Activated naive CD4-positive, alpha-beta T cell treated with anti-CD3 and anti-CD28 coated beads, Interleukin-2, amount 50 U/mL, for 24 hours (primary cell): ENCODE measurements around the gene KAZN.

ENCODE experiments used
- H3K27ac Mint-ChIP-seq: one replicate; pipeline ENCODE4 v1.8.0; 2021; ENCODE audit warnings: mild to moderate bottlenecking, mixed read lengths
- H3K27me3 Mint-ChIP-seq: one replicate; pipeline ENCODE4 v1.8.0; 2021; ENCODE audit warnings: mixed read lengths
- H3K36me3 Mint-ChIP-seq: one replicate; pipeline ENCODE4 v1.8.0; 2021; ENCODE audit warnings: mixed read lengths
- H3K4me1 Mint-ChIP-seq: one replicate; pipeline ENCODE4 v1.8.0; 2021; ENCODE audit warnings: mixed read lengths
- H3K4me3 Mint-ChIP-seq: one replicate; pipeline ENCODE4 v1.8.0; 2021; ENCODE audit warnings: mild to moderate bottlenecking, mixed read lengths
- H3K9me3 Mint-ChIP-seq: one replicate; pipeline ENCODE4 v1.8.0; 2021; ENCODE audit warnings: mixed read lengths

Gene KAZN

GRCh38 chr1:14662116-14662515 is 63.6 kb downstream of the KAZN start:
- H3K27me3 Mint-ChIP-seq = peaks cover 1% of the 10 kb centered on the region

DNA sequence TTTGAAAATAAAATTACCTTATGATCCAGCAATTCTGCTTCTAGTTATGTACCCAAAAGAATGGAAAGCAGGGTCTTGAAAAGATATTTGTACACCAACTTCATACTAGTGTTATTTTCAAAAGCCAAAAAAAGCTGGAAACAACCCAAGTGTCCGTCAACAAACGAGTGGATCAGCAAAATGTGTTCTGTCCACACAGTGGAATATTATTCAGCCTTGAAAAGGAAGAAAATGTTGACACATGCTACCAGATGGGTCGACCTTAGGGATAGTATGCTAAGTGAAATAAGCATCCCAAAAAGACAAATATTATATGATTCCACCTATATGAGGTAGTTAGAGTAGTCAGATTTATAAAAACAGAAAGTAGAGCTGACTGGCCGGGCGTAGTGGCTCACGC is 65.3 kb downstream of the KAZN start:
- no peaks in the 10 kb centered on the region for H3K27me3 Mint-ChIP-seq
- no peak overlapping the region for H3K4me3 Mint-ChIP-seq
- no peaks in the 10 kb centered on the region for H3K4me1 Mint-ChIP-seq
- H3K36me3 Mint-ChIP-seq = no peaks in the 10 kb centered on the region
- no peaks in the 10 kb centered on the region for H3K9me3 Mint-ChIP-seq
- H3K27ac Mint-ChIP-seq = no peak overlapping the region

More at GRCh38 chr1:14662116-14662515, 63.6 kb downstream of the KAZN start:
- Mint-ChIP-seq H3K36me3 (no peaks in the 10 kb centered on the region), H3K4me3 (no peak overlapping the region), H3K4me1 (no peaks in the 10 kb centered on the region), H3K27ac (no peak overlapping the region), H3K9me3 (no peaks in the 10 kb centered on the region)

DNA sequence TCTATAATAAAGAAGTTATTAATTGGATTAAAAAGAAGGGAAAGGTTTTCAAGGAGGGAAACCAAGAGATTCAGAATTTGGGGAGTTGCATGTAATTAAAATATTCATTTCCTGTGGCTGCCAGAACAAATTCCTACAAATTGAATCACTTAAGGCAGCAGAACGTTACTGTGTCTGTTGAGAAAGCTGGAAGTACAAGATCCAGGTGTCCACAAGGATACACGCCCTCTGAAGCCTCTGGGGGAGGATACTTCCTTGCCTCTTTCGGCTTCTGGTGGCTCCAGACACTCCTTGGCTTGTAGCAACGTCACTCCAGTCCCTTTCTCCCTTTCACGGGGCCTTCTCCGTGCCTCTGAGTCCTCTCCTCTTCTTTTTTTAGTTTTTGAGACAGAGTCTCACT is 67.9 kb downstream of the KAZN start:
- H3K4me3 Mint-ChIP-seq = no peak overlapping the region
- H3K27ac Mint-ChIP-seq = no peak overlapping the region
- H3K27me3 Mint-ChIP-seq = no peaks in the 10 kb centered on the region
- no peaks in the 10 kb centered on the region for H3K9me3 Mint-ChIP-seq
- H3K36me3 Mint-ChIP-seq = no peaks in the 10 kb centered on the region
- H3K4me1 Mint-ChIP-seq = no peaks in the 10 kb centered on the region

DNA sequence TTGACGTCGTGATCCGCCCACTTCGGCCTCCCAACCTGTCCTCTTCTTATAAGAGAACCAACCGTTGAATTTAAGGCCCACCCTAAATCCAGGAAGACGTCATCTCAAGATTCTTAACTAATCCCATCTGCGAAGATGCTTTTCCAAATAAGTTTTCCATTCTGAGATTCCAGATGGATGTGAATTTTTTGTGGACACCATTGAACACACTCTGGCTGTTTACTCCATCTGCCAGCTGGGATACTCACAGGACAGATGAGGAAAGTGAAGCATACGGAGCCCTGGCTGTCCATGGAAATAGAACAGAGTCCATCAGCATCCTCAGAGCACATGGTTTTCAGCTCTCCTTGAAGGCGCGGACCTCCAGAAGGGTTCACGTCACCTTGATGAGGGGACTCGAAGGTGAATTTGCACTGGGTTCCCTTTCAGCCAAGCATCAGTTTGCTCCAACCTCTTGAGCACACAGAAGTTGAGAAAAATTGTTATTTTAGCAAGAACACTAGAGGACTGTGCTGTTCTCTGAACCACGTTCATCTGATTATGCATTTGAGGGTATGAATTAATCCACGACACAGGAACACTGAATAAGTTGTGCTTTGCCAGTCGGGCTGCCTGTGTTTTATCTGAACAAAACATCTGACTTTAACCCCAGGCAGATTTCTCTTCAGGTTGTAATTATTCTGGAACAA is 68.6 kb downstream of the KAZN start:
- H3K36me3 Mint-ChIP-seq = no peaks in the 10 kb centered on the region
- H3K9me3 Mint-ChIP-seq = no peaks in the 10 kb centered on the region
- H3K27me3 Mint-ChIP-seq = no peaks in the 10 kb centered on the region

DNA sequence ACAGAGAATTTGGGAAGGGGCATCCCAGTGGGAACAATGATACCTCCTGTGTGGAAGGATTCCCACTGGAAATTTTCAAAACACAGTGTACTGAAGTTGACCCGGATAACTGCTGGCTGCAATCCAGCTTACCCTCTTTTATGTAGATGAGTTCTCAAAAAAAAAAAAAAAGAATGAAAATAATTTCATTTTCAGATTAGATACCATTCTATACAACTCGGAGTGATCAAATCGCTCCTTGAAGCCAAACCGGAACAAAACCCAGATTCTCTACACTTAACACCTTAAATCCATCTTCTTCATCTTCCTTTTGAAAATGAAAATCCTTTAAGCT is 69.1 kb downstream of the KAZN start:
- no peak overlapping the region for H3K27ac Mint-ChIP-seq
- no peaks in the 10 kb centered on the region for H3K4me1 Mint-ChIP-seq
- no peaks in the 10 kb centered on the region for H3K9me3 Mint-ChIP-seq
- H3K4me3 Mint-ChIP-seq = no peak overlapping the region
- H3K36me3 Mint-ChIP-seq = no peaks in the 10 kb centered on the region
- H3K27me3 Mint-ChIP-seq = no peaks in the 10 kb centered on the region

More for the DNA sequence above, 68.6 kb downstream of the KAZN start:
- no peak overlapping the region for H3K4me3 Mint-ChIP-seq
- H3K27ac Mint-ChIP-seq = no peak overlapping the region
- no peaks in the 10 kb centered on the region for H3K4me1 Mint-ChIP-seq

- no peaks in the 10 kb centered on the region for H3K4me1 Mint-ChIP-seq
- H3K27ac Mint-ChIP-seq = no peak overlapping the region
- H3K27me3 Mint-ChIP-seq = no peaks in the 10 kb centered on the region
- H3K9me3 Mint-ChIP-seq = no peaks in the 10 kb centered on the region
- no peak overlapping the region for H3K4me3 Mint-ChIP-seq
- no peaks in the 10 kb centered on the region for H3K36me3 Mint-ChIP-seq
Measured at GRCh38 chr1:14668538-14668937, 70.1 kb downstream of the KAZN start.

GRCh38 chr1:14672005-14672404 is 73.5 kb downstream of the KAZN start:
- no peaks in the 10 kb centered on the region for H3K27me3 Mint-ChIP-seq
- no peaks in the 10 kb centered on the region for H3K9me3 Mint-ChIP-seq
- H3K27ac Mint-ChIP-seq = no peak overlapping the region
- no peaks in the 10 kb centered on the region for H3K36me3 Mint-ChIP-seq
- no peaks in the 10 kb centered on the region for H3K4me1 Mint-ChIP-seq
- H3K4me3 Mint-ChIP-seq = no peak overlapping the region

- H3K9me3 Mint-ChIP-seq = no peaks in the 10 kb centered on the region
- H3K27me3 Mint-ChIP-seq = peaks cover 1% of the 10 kb centered on the region
- H3K36me3 Mint-ChIP-seq = no peaks in the 10 kb centered on the region
- H3K4me1 Mint-ChIP-seq = no peaks in the 10 kb centered on the region
- H3K27ac Mint-ChIP-seq = no peak overlapping the region
- H3K4me3 Mint-ChIP-seq = no peak overlapping the region
Measured at GRCh38 chr1:14674030-14674429, 75.5 kb downstream of the KAZN start.

GRCh38 chr1:14676400-14676799 is 77.9 kb downstream of the KAZN start:
- Mint-ChIP-seq H3K4me3 (no peak overlapping the region), H3K4me1 (no peaks in the 10 kb centered on the region)

GRCh38 chr1:14677292-14677971 is 78.9 kb downstream of the KAZN start:
- Mint-ChIP-seq H3K27ac (no peak overlapping the region), H3K36me3 (no peaks in the 10 kb centered on the region), H3K9me3 (no peaks in the 10 kb centered on the region), H3K4me3 (no peak overlapping the region), H3K27me3 (peaks cover 1% of the 10 kb centered on the region), H3K4me1 (no peaks in the 10 kb centered on the region)

More at GRCh38 chr1:14676400-14676799, 77.9 kb downstream of the KAZN start:
- H3K9me3 Mint-ChIP-seq = no peaks in the 10 kb centered on the region
- peaks cover 1% of the 10 kb centered on the region for H3K27me3 Mint-ChIP-seq
- no peaks in the 10 kb centered on the region for H3K36me3 Mint-ChIP-seq
- H3K27ac Mint-ChIP-seq = no peak overlapping the region

DNA sequence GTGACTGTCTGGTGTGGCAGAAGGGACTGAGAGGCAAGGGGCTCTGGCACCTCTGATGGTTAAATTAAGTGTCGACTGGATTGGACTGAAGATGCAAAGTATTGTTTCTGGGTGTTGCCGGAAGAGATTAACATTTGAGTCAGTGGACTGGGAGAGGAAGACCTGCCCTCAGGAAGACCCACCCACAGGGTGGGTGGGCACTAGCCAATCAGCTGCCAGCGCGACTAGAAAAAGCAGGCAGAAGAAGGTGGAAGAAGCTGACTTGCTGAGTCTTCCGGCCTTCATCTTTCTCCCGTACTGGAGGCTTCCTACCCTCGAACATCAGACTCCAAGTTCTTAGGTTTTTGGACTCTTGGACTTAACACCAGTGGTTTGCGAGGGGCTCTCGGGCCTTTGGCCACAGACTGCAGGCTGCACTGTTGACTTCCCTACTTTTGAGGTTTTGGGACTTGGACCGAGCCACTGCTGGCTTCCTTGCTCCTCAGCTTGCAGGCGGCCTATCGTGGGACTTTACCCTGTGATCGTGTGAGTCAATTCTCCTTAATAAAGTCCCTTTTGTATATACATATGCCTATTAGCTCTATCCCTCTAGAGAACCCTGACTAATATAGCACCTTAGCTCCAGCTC is 79.6 kb downstream of the KAZN start:
- Mint-ChIP-seq H3K4me1 (no peaks in the 10 kb centered on the region), H3K27ac (no peak overlapping the region), H3K36me3 (no peaks in the 10 kb centered on the region), H3K9me3 (no peaks in the 10 kb centered on the region), H3K27me3 (peaks cover 1% of the 10 kb centered on the region), H3K4me3 (no peak overlapping the region)

DNA sequence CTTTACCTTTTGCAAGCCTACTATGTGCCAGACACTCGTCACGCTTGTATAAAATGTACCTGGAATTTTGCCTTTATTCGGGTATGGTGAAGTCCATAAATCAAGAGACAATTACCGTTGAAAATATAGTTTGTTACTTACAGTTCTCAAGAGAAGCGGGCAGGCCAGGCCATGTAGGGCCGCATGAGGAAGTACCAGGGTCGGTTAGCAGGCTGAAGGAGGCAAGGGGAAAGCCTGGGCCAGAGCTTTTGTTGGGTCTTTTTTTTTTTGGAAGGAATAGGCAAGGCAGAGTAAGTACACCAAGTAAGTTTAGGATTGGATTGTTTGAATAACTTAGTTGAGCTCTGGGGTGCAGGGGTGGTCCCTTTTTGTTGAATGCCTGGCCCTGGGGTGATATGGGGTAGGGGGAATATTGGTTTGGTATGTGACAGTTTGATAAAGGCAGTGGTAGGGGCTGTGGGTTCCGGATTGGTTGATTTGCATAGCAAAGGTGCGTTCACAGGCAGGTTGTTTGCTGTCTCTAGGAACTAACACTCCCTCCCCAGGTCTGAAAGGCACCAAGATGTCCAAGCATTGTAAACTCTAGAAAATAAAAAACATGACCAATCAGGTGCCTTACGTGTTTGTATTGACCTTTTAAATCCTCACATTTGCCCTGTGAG is 80.7 kb downstream of the KAZN start:
- H3K36me3 Mint-ChIP-seq = no peaks in the 10 kb centered on the region
- H3K27me3 Mint-ChIP-seq = peaks cover 3% of the 10 kb centered on the region
- no peaks in the 10 kb centered on the region for H3K4me1 Mint-ChIP-seq
- no peak overlapping the region for H3K4me3 Mint-ChIP-seq
- H3K9me3 Mint-ChIP-seq = no peaks in the 10 kb centered on the region
- no peak overlapping the region for H3K27ac Mint-ChIP-seq

- Mint-ChIP-seq H3K4me1 (no peaks in the 10 kb centered on the region), H3K9me3 (no peaks in the 10 kb centered on the region), H3K27ac (no peak overlapping the region), H3K27me3 (peaks cover 4% of the 10 kb centered on the region), H3K36me3 (no peaks in the 10 kb centered on the region), H3K4me3 (no peak overlapping the region)
Measured at GRCh38 chr1:14681182-14681581, 82.7 kb downstream of the KAZN start.

GRCh38 chr1:14682941-14683621 is 84.6 kb downstream of the KAZN start:
- H3K27ac Mint-ChIP-seq = no peak overlapping the region
- H3K27me3 Mint-ChIP-seq = peaks cover 10% of the 10 kb centered on the region
- no peaks in the 10 kb centered on the region for H3K9me3 Mint-ChIP-seq
- H3K4me1 Mint-ChIP-seq = no peaks in the 10 kb centered on the region
- no peak overlapping the region for H3K4me3 Mint-ChIP-seq
- H3K36me3 Mint-ChIP-seq = no peaks in the 10 kb centered on the region

GRCh38 chr1:14685078-14685477 is 86.6 kb downstream of the KAZN start:
- H3K36me3 Mint-ChIP-seq = no peaks in the 10 kb centered on the region

More at GRCh38 chr1:14685078-14685477, 86.6 kb downstream of the KAZN start:
- H3K4me3 Mint-ChIP-seq = no peak overlapping the region
- H3K4me1 Mint-ChIP-seq = no peaks in the 10 kb centered on the region
- no peak overlapping the region for H3K27ac Mint-ChIP-seq
- no peaks in the 10 kb centered on the region for H3K9me3 Mint-ChIP-seq
- H3K27me3 Mint-ChIP-seq = peaks cover 9% of the 10 kb centered on the region
